ENCODE results near the gene CENPP.

CENPP gene

DNA sequence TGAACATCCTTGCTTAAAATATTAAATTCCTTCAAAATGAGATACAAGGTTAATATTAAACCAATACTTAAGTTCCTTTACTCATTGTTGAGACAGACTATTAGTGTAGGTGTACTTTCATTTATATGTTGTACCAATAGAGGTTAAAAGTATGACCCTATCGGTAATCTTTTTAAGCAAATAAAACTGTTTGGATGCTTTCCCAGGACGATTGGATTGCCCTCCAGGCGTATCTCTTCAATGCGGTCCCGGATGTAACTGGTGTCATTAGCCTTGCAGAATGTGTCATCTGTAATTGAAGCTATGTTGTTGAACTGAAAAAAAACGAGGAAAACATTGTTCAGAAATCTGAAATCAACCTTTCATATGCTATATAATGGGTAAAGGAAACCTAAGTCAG is 59.7 kb downstream of the CENPP start:
- DNase-seq: no peak

GRCh38 chr9:92385953-92386352 is 60.2 kb downstream of the CENPP start:
- H2AFZ ChIP-seq (ENCODE audit: low read length): no peak overlapping the region
- H3K36me3 ChIP-seq (replicated peaks; ENCODE audit: insufficient read depth, low read length): no peaks in the 10 kb centered on the region
- H3K4me1 ChIP-seq (ENCODE audit: low read length): no peaks in the 10 kb centered on the region
- H3K9ac ChIP-seq (ENCODE audit: low read length): no peak overlapping the region
- no peaks in the 10 kb centered on the region for H3K9me2 ChIP-seq (replicated peaks; ENCODE audit: insufficient read depth, low read length)
- no peaks in the 10 kb centered on the region for H3K9me3 ChIP-seq (replicated peaks; ENCODE audit: insufficient read depth, low read length)
- no peaks in the 10 kb centered on the region for H3K27me3 ChIP-seq (replicated peaks; ENCODE audit: insufficient read depth, low read length)
- H3K4me2 ChIP-seq (ENCODE audit: low read depth, low read length): no peak overlapping the region
- TF ChIP-seq, protein P1, sequence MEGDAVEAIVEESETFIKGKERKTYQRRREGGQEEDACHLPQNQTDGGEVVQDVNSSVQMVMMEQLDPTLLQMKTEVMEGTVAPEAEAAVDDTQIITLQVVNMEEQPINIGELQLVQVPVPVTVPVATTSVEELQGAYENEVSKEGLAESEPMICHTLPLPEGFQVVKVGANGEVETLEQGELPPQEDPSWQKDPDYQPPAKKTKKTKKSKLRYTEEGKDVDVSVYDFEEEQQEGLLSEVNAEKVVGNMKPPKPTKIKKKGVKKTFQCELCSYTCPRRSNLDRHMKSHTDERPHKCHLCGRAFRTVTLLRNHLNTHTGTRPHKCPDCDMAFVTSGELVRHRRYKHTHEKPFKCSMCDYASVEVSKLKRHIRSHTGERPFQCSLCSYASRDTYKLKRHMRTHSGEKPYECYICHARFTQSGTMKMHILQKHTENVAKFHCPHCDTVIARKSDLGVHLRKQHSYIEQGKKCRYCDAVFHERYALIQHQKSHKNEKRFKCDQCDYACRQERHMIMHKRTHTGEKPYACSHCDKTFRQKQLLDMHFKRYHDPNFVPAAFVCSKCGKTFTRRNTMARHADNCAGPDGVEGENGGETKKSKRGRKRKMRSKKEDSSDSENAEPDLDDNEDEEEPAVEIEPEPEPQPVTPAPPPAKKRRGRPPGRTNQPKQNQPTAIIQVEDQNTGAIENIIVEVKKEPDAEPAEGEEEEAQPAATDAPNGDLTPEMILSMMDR (IDR thresholded peaks at IDR 0.05; ENCODE audit: low read length): no peak
- TF ChIP-seq EZH2phosphoT487 (IDR thresholded peaks at IDR 0.05; ENCODE audit: low read length) (no peak), EZH2 (optimal IDR thresholded peaks at IDR 0.05; ENCODE audit: low read depth, low read length) (no peak)
- H3K79me2 ChIP-seq (ENCODE audit: low read length): no peaks in the 10 kb centered on the region
- no peak overlapping the region for H3K4me3 ChIP-seq (ENCODE audit: low read length)
- DNase-seq: no peak
- H3K27ac ChIP-seq (ENCODE audit: low read length): no peak overlapping the region
- H3F3A ChIP-seq (ENCODE audit: insufficient read depth, low read length): no peaks in the 10 kb centered on the region
- H4K20me1 ChIP-seq (ENCODE audit: insufficient read depth, low read length): no peaks in the 10 kb centered on the region

More for the DNA sequence above, 59.7 kb downstream of the CENPP start:
- H3K36me3 ChIP-seq (replicated peaks; ENCODE audit: insufficient read depth, low read length): no peaks in the 10 kb centered on the region
- H3K4me1 ChIP-seq (ENCODE audit: low read length): no peaks in the 10 kb centered on the region
- H3K9me3 ChIP-seq (replicated peaks; ENCODE audit: insufficient read depth, low read length): no peaks in the 10 kb centered on the region
- H4K20me1 ChIP-seq (ENCODE audit: insufficient read depth, low read length): no peaks in the 10 kb centered on the region
- H3K4me3 ChIP-seq (ENCODE audit: low read length): no peak overlapping the region
- TF ChIP-seq, protein P1 (IDR thresholded peaks at IDR 0.05; ENCODE audit: low read length): no peak
- TF ChIP-seq EZH2 (optimal IDR thresholded peaks at IDR 0.05; ENCODE audit: low read depth, low read length) (no peak), EZH2phosphoT487 (IDR thresholded peaks at IDR 0.05; ENCODE audit: low read length) (no peak)
- H3K9ac ChIP-seq (ENCODE audit: low read length): no peak overlapping the region
- no peak overlapping the region for H3K4me2 ChIP-seq (ENCODE audit: low read depth, low read length)
- no peak overlapping the region for H3K27ac ChIP-seq (ENCODE audit: low read length)
- H3K9me2 ChIP-seq (replicated peaks; ENCODE audit: insufficient read depth, low read length): no peaks in the 10 kb centered on the region
- no peaks in the 10 kb centered on the region for H3F3A ChIP-seq (ENCODE audit: insufficient read depth, low read length)
- no peaks in the 10 kb centered on the region for H3K27me3 ChIP-seq (replicated peaks; ENCODE audit: insufficient read depth, low read length)
- no peaks in the 10 kb centered on the region for H3K79me2 ChIP-seq (ENCODE audit: low read length)
- H2AFZ ChIP-seq (ENCODE audit: low read length): no peak overlapping the region

GRCh38 chr9:92392690-92393089 is 66.9 kb downstream of the CENPP start:
- Histone ChIP-seq H3K4me2 (ENCODE audit: low read depth, low read length) (no peak overlapping the region), H3K27ac (ENCODE audit: low read length) (no peak overlapping the region), H3K9me2 (replicated peaks; ENCODE audit: insufficient read depth, low read length) (no peaks in the 10 kb centered on the region), H3K36me3 (replicated peaks; ENCODE audit: insufficient read depth, low read length) (no peaks in the 10 kb centered on the region), H3K4me1 (ENCODE audit: low read length) (no peaks in the 10 kb centered on the region), H3K9ac (ENCODE audit: low read length) (no peak overlapping the region), H3K9me3 (replicated peaks; ENCODE audit: insufficient read depth, low read length) (no peaks in the 10 kb centered on the region), H3K27me3 (replicated peaks; ENCODE audit: insufficient read depth, low read length) (no peaks in the 10 kb centered on the region), H4K20me1 (ENCODE audit: insufficient read depth, low read length) (no peaks in the 10 kb centered on the region), H3F3A (ENCODE audit: insufficient read depth, low read length) (no peaks in the 10 kb centered on the region), H3K79me2 (ENCODE audit: low read length) (no peaks in the 10 kb centered on the region), H2AFZ (ENCODE audit: low read length) (no peak overlapping the region), H3K4me3 (ENCODE audit: low read length) (no peak overlapping the region)
- DNase-seq: no peak
- TF ChIP-seq, protein P1 (IDR thresholded peaks at IDR 0.05; ENCODE audit: low read length): no peak
- TF ChIP-seq EZH2 (optimal IDR thresholded peaks at IDR 0.05; ENCODE audit: low read depth, low read length) (no peak), EZH2phosphoT487 (IDR thresholded peaks at IDR 0.05; ENCODE audit: low read length) (no peak)

Data from MM.1S (cell line).